ENCODE measurements around the gene WWOX.

DNA sequence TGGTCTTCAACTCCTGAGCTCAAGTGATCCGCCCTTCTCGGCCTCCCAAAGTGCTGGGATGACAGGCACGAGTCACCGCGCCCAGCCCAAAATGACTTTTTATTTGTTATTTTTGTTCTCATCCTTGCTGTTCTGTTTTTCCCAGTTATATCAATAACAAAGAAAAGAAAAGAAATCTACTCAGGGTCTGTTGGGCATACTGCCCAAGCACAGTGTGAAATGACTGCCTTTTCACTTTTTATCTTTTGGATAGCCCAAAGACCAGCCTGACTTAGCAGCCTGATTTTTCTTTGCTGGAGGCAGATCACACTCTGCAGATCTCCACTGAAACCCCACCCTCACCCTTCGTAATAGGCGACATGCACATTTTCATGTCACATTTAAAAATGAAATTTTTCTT is 1007.8 kb downstream of the WWOX start:
- TF ChIP-seq, protein P1, sequence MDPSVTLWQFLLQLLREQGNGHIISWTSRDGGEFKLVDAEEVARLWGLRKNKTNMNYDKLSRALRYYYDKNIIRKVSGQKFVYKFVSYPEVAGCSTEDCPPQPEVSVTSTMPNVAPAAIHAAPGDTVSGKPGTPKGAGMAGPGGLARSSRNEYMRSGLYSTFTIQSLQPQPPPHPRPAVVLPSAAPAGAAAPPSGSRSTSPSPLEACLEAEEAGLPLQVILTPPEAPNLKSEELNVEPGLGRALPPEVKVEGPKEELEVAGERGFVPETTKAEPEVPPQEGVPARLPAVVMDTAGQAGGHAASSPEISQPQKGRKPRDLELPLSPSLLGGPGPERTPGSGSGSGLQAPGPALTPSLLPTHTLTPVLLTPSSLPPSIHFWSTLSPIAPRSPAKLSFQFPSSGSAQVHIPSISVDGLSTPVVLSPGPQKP (IDR thresholded peaks at IDR 0.05; ENCODE audit: low read depth, low read length) = no peak
- TF ChIP-seq, protein P2, sequence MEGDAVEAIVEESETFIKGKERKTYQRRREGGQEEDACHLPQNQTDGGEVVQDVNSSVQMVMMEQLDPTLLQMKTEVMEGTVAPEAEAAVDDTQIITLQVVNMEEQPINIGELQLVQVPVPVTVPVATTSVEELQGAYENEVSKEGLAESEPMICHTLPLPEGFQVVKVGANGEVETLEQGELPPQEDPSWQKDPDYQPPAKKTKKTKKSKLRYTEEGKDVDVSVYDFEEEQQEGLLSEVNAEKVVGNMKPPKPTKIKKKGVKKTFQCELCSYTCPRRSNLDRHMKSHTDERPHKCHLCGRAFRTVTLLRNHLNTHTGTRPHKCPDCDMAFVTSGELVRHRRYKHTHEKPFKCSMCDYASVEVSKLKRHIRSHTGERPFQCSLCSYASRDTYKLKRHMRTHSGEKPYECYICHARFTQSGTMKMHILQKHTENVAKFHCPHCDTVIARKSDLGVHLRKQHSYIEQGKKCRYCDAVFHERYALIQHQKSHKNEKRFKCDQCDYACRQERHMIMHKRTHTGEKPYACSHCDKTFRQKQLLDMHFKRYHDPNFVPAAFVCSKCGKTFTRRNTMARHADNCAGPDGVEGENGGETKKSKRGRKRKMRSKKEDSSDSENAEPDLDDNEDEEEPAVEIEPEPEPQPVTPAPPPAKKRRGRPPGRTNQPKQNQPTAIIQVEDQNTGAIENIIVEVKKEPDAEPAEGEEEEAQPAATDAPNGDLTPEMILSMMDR (IDR thresholded peaks at IDR 0.05) = no peak
- TF ChIP-seq ZFP36 (IDR thresholded peaks at IDR 0.05; ENCODE audit: borderline replicate concordance, partially characterized antibody) (no peak), POLR2A (IDR thresholded peaks at IDR 0.05; ENCODE audit: low read length) (no peak), RAD21 (conservative IDR thresholded peaks at IDR 0.05 in 1 of 2, IDR thresholded peaks at IDR 0.05 in 1 of 2) (no peak), EP300 (IDR thresholded peaks at IDR 0.05) (no peak), ESRRA (IDR thresholded peaks at IDR 0.05; ENCODE audit: borderline replicate concordance, low read length) (no peak), ZSCAN20 (CRISPR knock-in tag; IDR thresholded peaks at IDR 0.05) (no peak), CEBPB (IDR thresholded peaks at IDR 0.05) (no peak)
- TF ChIP-seq, protein P3, sequence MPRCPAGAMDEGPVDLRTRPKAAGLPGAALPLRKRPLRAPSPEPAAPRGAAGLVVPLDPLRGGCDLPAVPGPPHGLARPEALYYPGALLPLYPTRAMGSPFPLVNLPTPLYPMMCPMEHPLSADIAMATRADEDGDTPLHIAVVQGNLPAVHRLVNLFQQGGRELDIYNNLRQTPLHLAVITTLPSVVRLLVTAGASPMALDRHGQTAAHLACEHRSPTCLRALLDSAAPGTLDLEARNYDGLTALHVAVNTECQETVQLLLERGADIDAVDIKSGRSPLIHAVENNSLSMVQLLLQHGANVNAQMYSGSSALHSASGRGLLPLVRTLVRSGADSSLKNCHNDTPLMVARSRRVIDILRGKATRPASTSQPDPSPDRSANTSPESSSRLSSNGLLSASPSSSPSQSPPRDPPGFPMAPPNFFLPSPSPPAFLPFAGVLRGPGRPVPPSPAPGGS (IDR thresholded peaks at IDR 0.05) = no peak
